HG03460 (cell line): ENCODE data around the gene ATP5PO.
"Not testable (repeated sequence)": the region's sequence is repeated elsewhere in the genome, so short reads cannot be mapped to it uniquely, and the experiment has no call there.

Source experiments
- ATAC-seq: cut with Tn5 transposase; IDR thresholded peaks from one replicate; pipeline ENCODE4 v1.9.1; 2021; ENCODE audit not compliant: unreplicated experiment

ATP5PO gene

DNA sequence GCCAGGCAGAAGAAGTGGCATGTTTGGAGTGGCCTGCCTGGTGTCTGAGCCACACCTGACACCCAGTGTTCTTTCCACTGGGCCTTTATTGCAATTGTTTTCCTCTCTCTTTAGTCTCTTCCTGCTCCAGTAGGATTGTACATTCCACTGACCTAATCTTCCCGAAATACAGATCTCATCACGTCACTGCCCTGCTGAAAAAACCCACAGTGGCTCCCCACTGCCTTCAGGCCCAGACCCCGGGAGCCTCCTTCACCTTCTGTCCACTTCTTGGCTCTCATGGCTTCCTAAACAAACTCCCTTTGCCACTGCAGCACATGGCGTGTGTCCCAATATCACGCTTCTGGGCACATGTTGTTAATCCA, 25.3 kb upstream of the ATP5PO start:
- no peak for ATAC-seq

DNA sequence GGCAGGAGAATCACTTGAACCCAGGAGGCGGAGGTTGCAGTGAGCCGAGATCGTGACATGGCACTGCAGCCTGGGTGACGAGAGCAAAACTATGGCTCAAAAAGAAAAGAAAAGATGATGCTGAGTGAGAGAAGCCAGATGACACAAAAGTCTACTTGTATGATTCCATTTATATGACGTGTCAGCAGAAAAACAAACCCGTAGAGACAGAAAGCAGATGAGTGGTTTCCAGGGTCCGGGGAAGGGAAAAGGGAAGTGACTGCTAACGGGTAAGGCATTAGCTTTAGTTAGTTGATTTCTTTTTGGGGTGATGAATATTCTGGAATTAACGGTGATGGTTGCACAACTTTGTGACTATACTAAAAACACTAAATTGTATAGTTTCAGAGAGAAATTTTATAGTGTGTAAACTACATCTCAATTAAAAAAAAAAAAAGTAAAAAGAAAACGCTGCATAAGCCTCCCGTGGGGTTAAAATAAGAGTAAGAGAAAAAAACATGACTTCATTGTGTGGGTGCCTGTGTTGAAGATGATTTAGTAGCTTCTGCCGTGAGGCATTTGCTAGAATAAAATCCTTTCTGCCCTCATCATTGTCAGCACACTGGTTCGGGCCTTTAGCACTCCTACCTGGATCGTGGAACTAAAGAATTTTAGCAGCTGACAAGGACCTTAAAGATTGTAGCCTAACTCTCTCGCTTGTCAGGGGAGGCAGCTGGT, 24.7 kb upstream of the ATP5PO start:
- ATAC-seq: no peak

DNA sequence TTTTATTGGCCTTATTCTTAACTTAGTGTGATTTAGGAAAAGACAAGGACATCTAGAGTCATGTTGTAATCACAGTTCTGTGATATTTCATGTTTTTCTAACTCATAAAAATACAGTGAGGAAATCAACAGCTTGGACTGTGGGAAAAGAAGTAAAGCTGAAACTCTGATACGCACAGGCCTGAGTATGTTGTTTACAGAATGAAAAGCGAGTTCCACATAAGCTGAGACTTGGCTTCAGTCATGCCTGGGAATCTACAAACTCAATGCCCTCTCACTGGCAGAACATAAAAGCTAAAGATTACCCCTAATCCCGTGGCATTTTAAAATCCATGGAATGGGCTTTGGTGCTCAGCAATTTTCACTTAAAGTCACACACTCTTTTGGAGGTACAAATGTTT, 23.6 kb upstream of the ATP5PO start:
- ATAC-seq: no peak

GRCh38 chr21:33938381-33938780, 22.8 kb upstream of the ATP5PO start:
- no peak for ATAC-seq

- no peak for ATAC-seq
These were observed 22.3 kb upstream of the ATP5PO start for GRCh38 chr21:33937931-33938339.

DNA sequence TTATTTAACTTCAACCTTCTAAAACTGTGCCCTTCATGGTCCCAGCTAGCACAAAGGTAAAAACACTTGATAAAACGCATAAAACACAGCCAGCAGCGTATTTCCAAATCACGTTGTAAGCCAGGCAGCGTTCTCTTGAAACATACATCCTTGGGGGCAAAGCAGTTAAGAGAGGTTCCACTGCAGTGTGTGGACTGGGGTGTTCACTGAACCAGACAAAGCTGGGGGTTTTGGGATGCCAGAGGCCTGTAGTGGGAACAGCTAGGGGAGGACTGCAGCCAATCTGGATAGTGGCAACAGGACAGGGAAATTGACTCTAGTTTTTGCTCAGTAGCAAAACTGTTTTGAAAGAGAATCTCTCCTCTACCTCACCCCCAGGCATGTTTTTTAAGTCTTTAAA, 21.5 kb upstream of the ATP5PO start:
- ATAC-seq: no peak

GRCh38 chr21:33936301-33937038, 20.9 kb upstream of the ATP5PO start:
- ATAC-seq: no peak

DNA sequence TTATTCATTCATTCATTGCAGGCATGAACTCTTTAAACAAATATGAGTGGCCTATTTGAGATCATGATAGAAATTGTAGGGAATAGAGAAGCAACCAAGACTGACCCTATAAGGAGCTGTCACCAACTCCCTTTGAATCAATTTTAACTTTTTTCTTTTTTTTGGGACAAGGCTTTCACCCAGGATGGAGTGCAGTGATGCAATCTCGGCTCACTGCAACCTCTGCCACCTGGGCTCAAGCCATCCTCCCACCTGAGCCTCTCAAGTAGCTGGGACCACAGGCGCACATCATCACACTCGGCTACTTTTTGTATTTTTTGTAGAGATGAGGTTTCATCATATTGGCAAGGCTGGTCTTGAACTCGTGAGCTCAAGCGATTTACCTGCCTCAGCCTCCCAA, 17.1 kb upstream of the ATP5PO start:
- ATAC-seq: no peak

DNA sequence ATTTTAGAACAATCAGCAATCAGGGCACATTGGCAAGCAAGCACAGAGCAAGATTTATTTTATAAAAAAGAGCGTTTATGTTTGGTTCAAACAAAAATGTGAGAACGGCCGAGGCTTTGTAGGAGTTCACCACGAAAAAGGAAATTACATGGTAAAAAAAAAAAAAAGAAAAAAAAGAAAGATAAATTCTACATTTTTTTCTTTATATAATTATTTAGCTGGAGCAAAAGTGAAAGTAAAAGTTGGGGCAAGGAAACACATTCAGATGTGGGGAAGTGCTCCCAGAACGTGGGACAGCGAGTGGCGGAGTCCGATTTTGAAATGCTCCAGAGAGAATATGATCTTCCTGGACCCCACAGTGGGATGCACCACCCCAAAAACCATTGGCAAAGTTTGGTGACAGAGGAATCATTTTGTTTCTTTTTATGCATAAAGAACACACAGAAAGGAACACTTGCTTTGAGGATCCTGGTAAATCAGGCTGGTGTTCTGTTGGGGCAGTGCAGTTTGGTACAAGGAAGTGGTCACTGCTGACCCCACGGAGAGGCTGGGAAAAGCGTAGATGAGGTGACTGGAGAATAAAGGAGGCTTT, 16.3 kb upstream of the ATP5PO start:
- no peak for ATAC-seq

DNA sequence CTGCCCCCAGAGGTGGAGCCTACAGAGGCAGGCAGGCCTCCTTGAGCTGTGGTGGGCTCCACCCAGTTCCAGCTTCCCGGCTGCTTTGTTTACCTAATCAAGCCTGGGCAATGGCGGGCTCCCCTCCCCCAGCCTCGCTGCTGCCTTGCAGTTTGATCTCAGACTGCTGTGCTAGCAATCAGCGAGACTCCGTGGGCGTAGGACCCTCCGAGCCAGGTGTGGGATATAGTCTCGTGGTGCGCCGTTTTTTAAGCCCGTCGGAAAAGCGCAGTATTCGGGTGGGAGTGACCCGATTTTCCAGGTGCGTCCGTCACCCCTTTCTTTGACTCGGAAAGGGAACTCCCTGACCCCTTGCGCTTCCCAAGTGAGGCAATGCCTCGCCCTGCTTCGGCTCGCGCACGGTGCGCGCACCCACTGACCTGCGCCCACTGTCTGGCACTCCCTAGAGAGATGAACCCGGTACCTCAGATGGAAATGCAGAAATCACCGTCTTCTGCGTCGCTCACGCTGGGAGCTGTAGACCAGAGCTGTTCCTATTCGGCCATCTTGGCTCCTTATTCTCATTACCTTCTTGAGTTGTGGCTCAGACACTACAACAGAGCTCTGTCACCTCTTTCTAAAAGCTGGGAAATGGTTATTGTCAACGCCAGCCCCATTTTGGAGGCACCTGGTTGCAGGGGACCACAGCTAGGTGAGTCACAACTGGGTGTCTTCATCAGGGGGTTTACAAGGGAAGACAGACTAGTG, 15.6 kb upstream of the ATP5PO start:
- not testable (repeated sequence) for ATAC-seq

- ATAC-seq: not testable (repeated sequence)
These were observed 10.6 kb upstream of the ATP5PO start for GRCh38 chr21:33926248-33926647.

DNA sequence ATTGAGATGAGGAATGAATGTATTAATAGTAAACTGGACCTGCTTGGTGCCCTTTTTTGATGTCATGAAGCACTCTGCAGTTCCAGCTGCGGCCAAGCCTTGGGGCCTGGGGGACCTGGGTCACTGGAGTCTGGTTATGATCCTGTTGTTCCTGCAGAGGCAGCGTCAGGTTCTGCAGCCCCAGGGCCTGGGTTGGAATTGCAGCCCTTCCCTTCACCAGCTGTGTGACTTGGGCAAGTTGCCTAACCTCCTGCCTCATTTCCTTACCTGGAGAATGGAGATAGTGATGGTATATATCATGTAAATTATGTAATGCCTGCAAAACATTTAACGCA, 9.1 kb upstream of the ATP5PO start:
- no peak for ATAC-seq

DNA sequence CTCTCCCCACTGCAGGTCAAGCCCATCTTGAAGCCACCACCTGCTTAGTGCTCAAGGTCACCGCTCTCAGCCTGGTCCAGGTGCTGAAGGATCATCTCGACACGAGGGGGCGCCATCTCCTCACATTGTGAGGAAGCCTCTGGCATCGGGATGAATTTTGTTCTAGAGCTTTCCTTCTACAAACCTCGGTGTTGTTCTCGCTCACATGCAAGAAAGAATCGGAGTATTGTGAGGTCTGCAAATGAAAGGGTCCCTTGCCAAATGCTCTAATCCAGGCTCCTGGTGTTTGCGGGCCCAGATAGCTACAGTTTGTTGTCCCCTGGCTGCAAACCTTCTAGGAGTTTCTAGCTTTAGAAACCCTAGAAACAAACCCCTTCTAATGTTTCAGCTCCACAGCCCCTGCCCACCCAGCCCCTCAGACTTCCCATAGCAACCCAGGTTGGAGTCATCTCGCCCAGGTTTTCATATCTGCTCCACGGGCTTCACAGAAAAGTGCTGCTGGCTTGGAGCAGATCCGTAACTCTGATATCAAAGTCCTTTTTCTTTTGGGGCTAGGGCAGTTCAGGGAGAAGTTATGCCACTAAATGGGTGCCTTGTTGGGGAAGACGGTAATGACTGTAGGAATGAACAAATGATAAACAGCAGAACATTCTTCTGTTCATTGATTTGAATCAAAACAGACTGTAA, 8.6 kb upstream of the ATP5PO start:
- ATAC-seq: peak; percentile 80

- no peak for ATAC-seq
These were observed 1.8 kb upstream of the ATP5PO start for GRCh38 chr21:33917421-33917820.

DNA sequence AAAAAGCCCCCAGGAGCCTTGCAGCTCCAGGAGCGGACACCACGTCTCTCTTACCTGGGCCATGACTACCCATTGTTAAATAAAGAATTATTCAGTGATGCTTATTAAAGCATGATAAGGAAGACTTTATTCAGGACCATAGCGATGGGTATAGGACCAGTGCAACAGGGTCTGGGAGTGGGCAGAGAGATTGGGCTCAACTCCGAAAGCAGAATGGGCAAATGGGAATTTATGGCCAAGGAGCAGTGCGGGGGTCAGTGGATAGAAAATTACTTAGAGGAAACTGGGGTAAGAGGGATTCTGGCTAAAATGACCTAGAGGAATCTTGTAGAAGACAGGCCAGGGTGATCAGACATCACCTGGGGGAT, 580 bp upstream of the ATP5PO start:
- ATAC-seq: peak; percentile 3

DNA sequence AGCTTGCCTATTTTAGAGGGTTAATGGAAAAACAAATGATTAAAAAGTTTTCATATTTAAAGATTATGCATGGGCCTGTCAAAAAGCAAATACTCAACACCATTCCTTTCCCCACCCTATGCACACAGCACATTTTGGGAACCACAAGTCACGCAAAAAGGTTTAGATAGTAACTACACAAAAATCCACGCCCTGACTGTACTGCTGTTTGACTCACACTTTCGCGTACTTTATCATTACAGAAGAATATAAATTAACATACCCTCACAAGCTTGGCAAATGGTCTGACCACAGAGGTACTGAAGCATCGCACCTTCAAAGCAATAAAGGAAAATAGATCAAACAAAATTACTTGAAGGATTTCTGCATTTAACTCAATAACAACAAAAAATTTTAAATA, 1.4 kb downstream of the ATP5PO start:
- no peak for ATAC-seq

- ATAC-seq: no peak
These were observed 5.8 kb downstream of the ATP5PO start for GRCh38 chr21:33909756-33910155.

GRCh38 chr21:33908760-33909159, 6.8 kb downstream of the ATP5PO start:
- ATAC-seq: no peak

DNA sequence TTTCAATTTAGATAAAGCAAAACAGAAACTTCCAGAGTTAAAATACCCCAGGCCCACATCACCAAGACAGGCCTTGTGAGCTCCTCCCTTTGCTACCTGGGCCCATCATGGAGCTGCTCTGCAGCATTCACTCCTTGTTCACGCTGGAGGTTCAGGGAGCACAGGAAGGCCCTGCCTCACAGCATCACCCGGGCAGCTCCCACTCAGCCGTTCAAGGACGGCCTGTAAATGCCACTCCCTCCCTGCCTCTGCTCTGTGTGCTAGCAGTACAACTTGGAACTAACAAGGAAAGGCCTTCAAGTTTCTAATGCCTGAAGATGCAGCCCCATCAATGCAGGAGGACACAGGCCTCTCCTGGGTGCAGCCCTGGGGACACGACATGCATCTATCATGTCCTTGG, 11.6 kb downstream of the ATP5PO start:
- ATAC-seq: no peak

GRCh38 chr21:33902349-33902748, 13.3 kb downstream of the ATP5PO start:
- no peak for ATAC-seq
